ENCODE data around the gene LPP. TPM values are rescaled to one million over a fixed set of nuclear protein-coding genes. Genes with fewer than 3 reads are reported as not detected.

LPP gene
- total RNA-seq, 4 donors from 2014 or later: 207 to 592 (median 406) TPM

DNA sequence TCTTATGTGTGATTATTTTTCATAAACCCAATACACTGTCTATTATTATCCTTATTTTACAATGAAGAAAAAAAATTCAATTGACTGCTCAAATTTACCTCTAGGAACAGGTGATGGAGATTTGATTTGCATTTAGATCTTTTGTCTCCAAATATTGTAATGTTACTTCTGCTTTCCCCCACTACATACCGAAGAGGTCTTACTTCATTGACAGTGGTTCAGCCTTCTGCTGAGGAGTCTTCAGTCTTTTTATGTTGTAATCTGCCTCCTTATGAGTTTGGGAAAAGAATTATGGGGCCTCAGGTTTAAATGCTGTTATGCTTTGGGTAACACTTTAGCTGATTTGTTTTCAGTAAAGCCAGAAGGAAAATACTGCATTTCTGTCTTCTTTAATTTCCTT is 199.5 kb downstream of the LPP start:
- no peaks in the 10 kb centered on the region for H3K27me3 ChIP-seq
- intact Hi-C loops (cut with DNase I; ENCODE audit: low total_unique reads): no loop called here
- DNase-seq: no peak
- no peak for TF ChIP-seq POLR2A (IDR thresholded peaks at IDR 0.05)
- no peaks in the 10 kb centered on the region for H3K9me3 ChIP-seq
- peaks cover 7 to 32% (median 23%) of the 10 kb centered on the region in 4 donors for H3K4me1 ChIP-seq
- no peak overlapping the region for H3K4me3 ChIP-seq
- in situ Hi-C loops (cut with MboI; ENCODE audit: low pct_ligation_motif_present in 1 of 4, low pct_unique_long_range_greater_than_20kb in 1 of 4, low sequenced_read_pairs in 3 of 4): no loop called here
- H3K27ac ChIP-seq: no peak overlapping the region
- WGBS, 2 donors (ENCODE audit: low coverage in 1 of 2): 69 to 77% methylated on average over 1 of the region's 1 CpG
- no peaks in the 10 kb centered on the region for H3K36me3 ChIP-seq

DNA sequence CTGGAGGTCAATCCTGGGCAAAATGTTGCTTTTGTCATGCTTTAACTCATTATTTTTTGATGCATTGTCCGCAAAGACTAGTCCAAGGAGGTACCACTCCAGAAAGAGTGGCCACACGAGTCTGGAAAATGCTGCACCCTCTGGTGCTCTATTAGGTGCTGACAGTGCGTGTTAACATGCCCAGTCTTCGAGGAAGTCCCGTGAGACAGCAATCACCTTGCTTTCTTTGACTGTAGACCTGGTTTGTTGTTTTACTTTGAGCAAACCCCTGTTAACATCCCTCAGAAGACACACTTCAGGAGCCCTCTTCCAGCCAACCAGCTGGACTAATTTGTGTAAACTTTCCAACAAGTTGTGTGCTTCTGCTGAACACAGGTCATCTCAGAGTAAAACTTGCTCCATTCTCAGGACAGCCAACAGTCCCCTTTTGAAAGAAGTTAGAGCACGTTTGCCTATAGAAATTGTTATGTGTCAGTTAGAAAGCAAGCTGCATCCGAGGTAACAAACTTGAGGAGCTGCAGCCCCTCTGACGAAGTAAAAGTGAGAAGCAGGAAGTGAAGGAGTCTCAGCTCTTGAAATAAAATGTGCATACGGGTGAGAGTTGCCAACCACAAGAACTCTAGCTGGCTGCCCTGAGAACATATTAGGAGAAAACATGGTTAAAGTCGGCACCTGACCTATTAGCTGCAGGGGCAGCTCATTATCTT is 205.0 kb downstream of the LPP start:
- no peak for TF ChIP-seq POLR2AphosphoS5 (IDR thresholded peaks at IDR 0.05)
- TF ChIP-seq, protein P1, sequence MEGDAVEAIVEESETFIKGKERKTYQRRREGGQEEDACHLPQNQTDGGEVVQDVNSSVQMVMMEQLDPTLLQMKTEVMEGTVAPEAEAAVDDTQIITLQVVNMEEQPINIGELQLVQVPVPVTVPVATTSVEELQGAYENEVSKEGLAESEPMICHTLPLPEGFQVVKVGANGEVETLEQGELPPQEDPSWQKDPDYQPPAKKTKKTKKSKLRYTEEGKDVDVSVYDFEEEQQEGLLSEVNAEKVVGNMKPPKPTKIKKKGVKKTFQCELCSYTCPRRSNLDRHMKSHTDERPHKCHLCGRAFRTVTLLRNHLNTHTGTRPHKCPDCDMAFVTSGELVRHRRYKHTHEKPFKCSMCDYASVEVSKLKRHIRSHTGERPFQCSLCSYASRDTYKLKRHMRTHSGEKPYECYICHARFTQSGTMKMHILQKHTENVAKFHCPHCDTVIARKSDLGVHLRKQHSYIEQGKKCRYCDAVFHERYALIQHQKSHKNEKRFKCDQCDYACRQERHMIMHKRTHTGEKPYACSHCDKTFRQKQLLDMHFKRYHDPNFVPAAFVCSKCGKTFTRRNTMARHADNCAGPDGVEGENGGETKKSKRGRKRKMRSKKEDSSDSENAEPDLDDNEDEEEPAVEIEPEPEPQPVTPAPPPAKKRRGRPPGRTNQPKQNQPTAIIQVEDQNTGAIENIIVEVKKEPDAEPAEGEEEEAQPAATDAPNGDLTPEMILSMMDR (IDR thresholded peaks at IDR 0.05): no peak
- no peak for TF ChIP-seq EP300 (IDR thresholded peaks at IDR 0.05; ENCODE audit: low read depth)
- TF ChIP-seq POLR2A (IDR thresholded peaks at IDR 0.05): no peak
- intact Hi-C loops (cut with DNase I; ENCODE audit: low total_unique reads) (no loop called here), in situ Hi-C loops (cut with MboI; ENCODE audit: low pct_ligation_motif_present in 1 of 4, low pct_unique_long_range_greater_than_20kb in 1 of 4, low sequenced_read_pairs in 3 of 4) (no loop called here)
- Histone ChIP-seq H3K36me3 (peaks cover 0 to 3% (median 0%) of the 10 kb centered on the region in 4 donors), H3K4me3 (no peak overlapping the region), H3K4me1 (peaks cover 3 to 32% (median 11%) of the 10 kb centered on the region in 4 donors), H3K9me3 (no peaks in the 10 kb centered on the region), H3K27ac (peak overlapping the region in 2 of 4 donors; percentile 15 to 21), H3K27me3 (no peaks in the 10 kb centered on the region)
- DNase-seq: no peak
- 58 to 67% methylated on average over 6 to 10 of the region's 10 CpGs for WGBS, 2 donors (ENCODE audit: low coverage in 1 of 2)

DNA sequence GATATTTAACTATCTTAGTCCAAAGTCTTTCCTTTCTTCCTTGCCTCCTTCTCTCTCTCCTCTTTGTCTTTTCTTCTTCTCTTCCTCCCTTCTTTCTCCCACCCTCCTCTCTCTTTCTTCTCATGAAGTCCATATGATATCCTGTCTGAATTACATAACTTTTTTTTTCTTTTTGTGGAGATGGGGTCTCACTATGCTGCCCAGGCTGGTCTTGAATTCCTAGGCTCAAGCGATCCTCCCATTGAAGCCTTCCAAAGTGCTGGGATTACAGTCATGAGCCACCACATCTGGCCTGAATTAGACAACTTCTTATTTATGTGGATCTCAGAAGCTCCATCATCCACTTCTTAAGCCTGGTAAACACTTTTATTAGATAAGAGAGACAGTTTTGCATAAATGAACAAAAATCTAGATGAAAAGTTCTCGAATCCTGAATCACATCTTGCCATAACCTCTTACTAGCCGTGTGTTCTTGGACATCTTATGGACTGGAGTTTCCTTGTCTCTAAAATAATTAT is 206.5 kb downstream of the LPP start:
- 87 to 100% methylated on average over 2 to 3 of the region's 3 CpGs for WGBS, 2 donors (ENCODE audit: low coverage in 1 of 2)
- H3K27me3 ChIP-seq: no peaks in the 10 kb centered on the region
- H3K4me1 ChIP-seq: peaks cover 3 to 40% (median 18%) of the 10 kb centered on the region in 4 donors
- TF ChIP-seq, protein P1 (IDR thresholded peaks at IDR 0.05): no peak
- TF ChIP-seq EP300 (IDR thresholded peaks at IDR 0.05; ENCODE audit: low read depth) (no peak), POLR2A (IDR thresholded peaks at IDR 0.05) (no peak), POLR2AphosphoS5 (IDR thresholded peaks at IDR 0.05) (no peak)
- peaks cover 0 to 3% (median 0%) of the 10 kb centered on the region in 4 donors for H3K36me3 ChIP-seq
- no peak overlapping the region for H3K27ac ChIP-seq
- H3K4me3 ChIP-seq: no peak overlapping the region
- no peaks in the 10 kb centered on the region for H3K9me3 ChIP-seq
- no peak for DNase-seq
- intact Hi-C loops (cut with DNase I; ENCODE audit: low total_unique reads) (no loop called here), in situ Hi-C loops (cut with MboI; ENCODE audit: low pct_ligation_motif_present in 1 of 4, low pct_unique_long_range_greater_than_20kb in 1 of 4, low sequenced_read_pairs in 3 of 4) (no loop called here)

DNA sequence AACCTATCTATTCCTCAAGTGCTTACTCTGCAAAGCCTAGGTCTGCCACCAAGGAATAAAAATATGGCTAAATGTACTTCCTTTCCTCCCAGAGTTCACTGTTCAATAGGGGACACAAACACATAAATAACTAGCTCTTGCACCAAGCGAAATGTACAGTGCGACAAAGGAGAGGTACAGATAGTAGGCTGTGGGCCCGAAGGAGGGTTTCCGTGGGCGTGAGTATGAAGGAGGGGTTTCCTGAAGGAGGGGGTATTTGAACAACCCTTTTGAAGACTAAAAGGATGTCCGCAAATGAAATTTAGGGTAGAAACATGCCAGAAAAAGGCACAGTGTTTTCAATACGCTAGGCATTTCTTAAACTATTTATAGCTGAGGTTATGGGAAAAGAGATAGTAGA is 207.9 kb downstream of the LPP start:
- Histone ChIP-seq H3K27me3 (no peaks in the 10 kb centered on the region), H3K27ac (peak overlapping the region; percentile 6 to 44 (median 26)), H3K9me3 (no peaks in the 10 kb centered on the region), H3K36me3 (peaks cover 0 to 3% (median 0%) of the 10 kb centered on the region in 4 donors), H3K4me3 (no peak overlapping the region), H3K4me1 (peaks cover 3 to 50% (median 21%) of the 10 kb centered on the region in 4 donors)
- WGBS, 2 donors (ENCODE audit: low coverage in 1 of 2): 40 to 93% methylated on average over 1 to 7 of the region's 7 CpGs
- intact Hi-C loops (cut with DNase I; ENCODE audit: low total_unique reads): no loop called here
- in situ Hi-C loops (cut with MboI; ENCODE audit: low pct_ligation_motif_present in 1 of 4, low pct_unique_long_range_greater_than_20kb in 1 of 4, low sequenced_read_pairs in 3 of 4): no loop called here
- DNase-seq: no peak
- TF ChIP-seq, protein P1 (IDR thresholded peaks at IDR 0.05): no peak
- TF ChIP-seq POLR2AphosphoS5 (IDR thresholded peaks at IDR 0.05): no peak
- TF ChIP-seq POLR2A (IDR thresholded peaks at IDR 0.05): no peak
- no peak for TF ChIP-seq EP300 (IDR thresholded peaks at IDR 0.05; ENCODE audit: low read depth)
